ENCODE measurements around the gene RAPGEF5.

GRCh38 chr7:22351878-22352277, 5.1 kb downstream of the RAPGEF5 start:
- TF ChIP-seq CHD2 (IDR thresholded peaks at IDR 0.05; ENCODE audit: low read length, partially characterized antibody) (no peak), IRF3 (IDR thresholded peaks at IDR 0.05; ENCODE audit: low read depth, low read length) (no peak), EP300 (IDR thresholded peaks at IDR 0.05; ENCODE audit: borderline replicate concordance in 1 of 2, low read depth in 1 of 2, low read length in 1 of 2) (no peak), TAF1 (IDR thresholded peaks at IDR 0.05; ENCODE audit: borderline replicate concordance, low read depth, low read length) (no peak), PBX3 (IDR thresholded peaks at IDR 0.05) (peak; percentile 4; the same call in 1 of the 2 replicates), RAD21 (IDR thresholded peaks at IDR 0.05; ENCODE audit: low read length) (no peak)
- TF ChIP-seq, protein P1, sequence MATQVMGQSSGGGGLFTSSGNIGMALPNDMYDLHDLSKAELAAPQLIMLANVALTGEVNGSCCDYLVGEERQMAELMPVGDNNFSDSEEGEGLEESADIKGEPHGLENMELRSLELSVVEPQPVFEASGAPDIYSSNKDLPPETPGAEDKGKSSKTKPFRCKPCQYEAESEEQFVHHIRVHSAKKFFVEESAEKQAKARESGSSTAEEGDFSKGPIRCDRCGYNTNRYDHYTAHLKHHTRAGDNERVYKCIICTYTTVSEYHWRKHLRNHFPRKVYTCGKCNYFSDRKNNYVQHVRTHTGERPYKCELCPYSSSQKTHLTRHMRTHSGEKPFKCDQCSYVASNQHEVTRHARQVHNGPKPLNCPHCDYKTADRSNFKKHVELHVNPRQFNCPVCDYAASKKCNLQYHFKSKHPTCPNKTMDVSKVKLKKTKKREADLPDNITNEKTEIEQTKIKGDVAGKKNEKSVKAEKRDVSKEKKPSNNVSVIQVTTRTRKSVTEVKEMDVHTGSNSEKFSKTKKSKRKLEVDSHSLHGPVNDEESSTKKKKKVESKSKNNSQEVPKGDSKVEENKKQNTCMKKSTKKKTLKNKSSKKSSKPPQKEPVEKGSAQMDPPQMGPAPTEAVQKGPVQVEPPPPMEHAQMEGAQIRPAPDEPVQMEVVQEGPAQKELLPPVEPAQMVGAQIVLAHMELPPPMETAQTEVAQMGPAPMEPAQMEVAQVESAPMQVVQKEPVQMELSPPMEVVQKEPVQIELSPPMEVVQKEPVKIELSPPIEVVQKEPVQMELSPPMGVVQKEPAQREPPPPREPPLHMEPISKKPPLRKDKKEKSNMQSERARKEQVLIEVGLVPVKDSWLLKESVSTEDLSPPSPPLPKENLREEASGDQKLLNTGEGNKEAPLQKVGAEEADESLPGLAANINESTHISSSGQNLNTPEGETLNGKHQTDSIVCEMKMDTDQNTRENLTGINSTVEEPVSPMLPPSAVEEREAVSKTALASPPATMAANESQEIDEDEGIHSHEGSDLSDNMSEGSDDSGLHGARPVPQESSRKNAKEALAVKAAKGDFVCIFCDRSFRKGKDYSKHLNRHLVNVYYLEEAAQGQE (IDR thresholded peaks at IDR 0.05; ENCODE audit: low read depth, low read length): no peak
- TF ChIP-seq, protein P2, sequence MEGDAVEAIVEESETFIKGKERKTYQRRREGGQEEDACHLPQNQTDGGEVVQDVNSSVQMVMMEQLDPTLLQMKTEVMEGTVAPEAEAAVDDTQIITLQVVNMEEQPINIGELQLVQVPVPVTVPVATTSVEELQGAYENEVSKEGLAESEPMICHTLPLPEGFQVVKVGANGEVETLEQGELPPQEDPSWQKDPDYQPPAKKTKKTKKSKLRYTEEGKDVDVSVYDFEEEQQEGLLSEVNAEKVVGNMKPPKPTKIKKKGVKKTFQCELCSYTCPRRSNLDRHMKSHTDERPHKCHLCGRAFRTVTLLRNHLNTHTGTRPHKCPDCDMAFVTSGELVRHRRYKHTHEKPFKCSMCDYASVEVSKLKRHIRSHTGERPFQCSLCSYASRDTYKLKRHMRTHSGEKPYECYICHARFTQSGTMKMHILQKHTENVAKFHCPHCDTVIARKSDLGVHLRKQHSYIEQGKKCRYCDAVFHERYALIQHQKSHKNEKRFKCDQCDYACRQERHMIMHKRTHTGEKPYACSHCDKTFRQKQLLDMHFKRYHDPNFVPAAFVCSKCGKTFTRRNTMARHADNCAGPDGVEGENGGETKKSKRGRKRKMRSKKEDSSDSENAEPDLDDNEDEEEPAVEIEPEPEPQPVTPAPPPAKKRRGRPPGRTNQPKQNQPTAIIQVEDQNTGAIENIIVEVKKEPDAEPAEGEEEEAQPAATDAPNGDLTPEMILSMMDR (IDR thresholded peaks at IDR 0.05): no peak
